Right lobe of liver (tissue), 4 donors: Measurements from ENCODE around the gene CLIP4.

ENCODE experiments used
- POLR2A ChIP-seq: fragments of 450-650 bp; IDR thresholded peaks from one replicate; pipeline ENCODE4 v1.6.1; 2017; ENCODE audit warnings: antibody characterized with exemption, mild to moderate bottlenecking
- TF ChIP-seq, protein P1 (sequence below), 4 donors: fragments of 200-600 bp in 3 of 4; fragments of 450-650 bp in 1 of 4; IDR thresholded peaks; one replicate each; pipeline versions ENCODE4 v1.5.1 to v1.8.0; 2016 to 2022; ENCODE audit warnings: antibody characterized with exemption in 4 of 4, mild to moderate bottlenecking in 2 of 4
- donor health status: DM: no; HTN: no; CAD: no.
- donor health status: DM: no; HTN: no; CAD: no.
- donor health status: DM: no; HTN: yes; CAD: no.

DNA sequence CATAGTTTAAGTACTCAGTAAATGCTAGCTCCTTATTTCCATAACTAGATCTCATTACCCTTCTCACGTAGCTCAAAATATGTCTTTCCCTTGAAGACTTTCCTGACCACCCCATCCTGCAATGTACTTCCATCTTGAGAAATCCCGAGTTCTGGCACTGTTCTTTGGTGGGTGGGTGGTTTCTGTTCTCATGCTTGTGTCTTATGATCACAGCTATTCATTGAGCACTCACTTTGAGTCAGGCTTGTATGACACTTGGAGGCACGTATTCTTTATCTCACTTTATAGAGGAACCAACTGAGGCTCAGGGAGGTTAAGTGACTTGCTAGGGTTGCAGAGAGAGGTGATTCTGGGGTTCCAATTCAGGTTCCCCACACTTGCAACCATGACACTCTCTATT, 9.0 kb upstream of the CLIP4 start:
- TF ChIP-seq, protein P1, sequence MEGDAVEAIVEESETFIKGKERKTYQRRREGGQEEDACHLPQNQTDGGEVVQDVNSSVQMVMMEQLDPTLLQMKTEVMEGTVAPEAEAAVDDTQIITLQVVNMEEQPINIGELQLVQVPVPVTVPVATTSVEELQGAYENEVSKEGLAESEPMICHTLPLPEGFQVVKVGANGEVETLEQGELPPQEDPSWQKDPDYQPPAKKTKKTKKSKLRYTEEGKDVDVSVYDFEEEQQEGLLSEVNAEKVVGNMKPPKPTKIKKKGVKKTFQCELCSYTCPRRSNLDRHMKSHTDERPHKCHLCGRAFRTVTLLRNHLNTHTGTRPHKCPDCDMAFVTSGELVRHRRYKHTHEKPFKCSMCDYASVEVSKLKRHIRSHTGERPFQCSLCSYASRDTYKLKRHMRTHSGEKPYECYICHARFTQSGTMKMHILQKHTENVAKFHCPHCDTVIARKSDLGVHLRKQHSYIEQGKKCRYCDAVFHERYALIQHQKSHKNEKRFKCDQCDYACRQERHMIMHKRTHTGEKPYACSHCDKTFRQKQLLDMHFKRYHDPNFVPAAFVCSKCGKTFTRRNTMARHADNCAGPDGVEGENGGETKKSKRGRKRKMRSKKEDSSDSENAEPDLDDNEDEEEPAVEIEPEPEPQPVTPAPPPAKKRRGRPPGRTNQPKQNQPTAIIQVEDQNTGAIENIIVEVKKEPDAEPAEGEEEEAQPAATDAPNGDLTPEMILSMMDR (IDR thresholded peaks at IDR 0.05): no peak
- no peak for TF ChIP-seq POLR2A
